Adrenal gland (tissue), 12 donors: ENCODE data around the gene ADGRB2. TPM values are rescaled to one million over a fixed set of nuclear protein-coding genes. Genes with fewer than 3 reads are reported as not detected.

Experiments
- DNase-seq, 7 donors: peaks; one replicate each; pipeline ENCODE4 v3.0.0-alpha.2; 2019 to 2020
- H3K27ac ChIP-seq, 5 donors: fragments of 200-600 bp; sonication (generic) in 4 of 5; 1 replicate in 3 of 5; 2 replicates in 2 of 5; pipeline versions ENCODE4 v1.5.1 to v1.8.0; 2016 to 2020; ENCODE audit warnings: mild to moderate bottlenecking in 1 of 5
- H3K27me3 ChIP-seq: fragments of 200-600 bp; 2 replicates; pipeline ENCODE4 v1.8.0; 2021
- H3K36me3 ChIP-seq, 2 donors: fragments of 200-600 bp; replicated peaks in 1 of 2; 1 replicate in 1 of 2; 2 replicates in 1 of 2; pipeline versions ENCODE4 v1.5.1 to v1.8.0; 2018 to 2022
- H3K4me1 ChIP-seq, 2 donors: fragments of 200-600 bp; replicated peaks in 1 of 2; 1 replicate in 1 of 2; 2 replicates in 1 of 2; pipeline versions ENCODE4 v1.5.1 to v1.8.0; 2018 to 2021
- H3K4me3 ChIP-seq, 4 donors: fragments of 200-600 bp; sonication (generic) in 3 of 4; one replicate each; pipeline ENCODE4 v1.5.1; 2016 to 2018
- H3K9me3 ChIP-seq, 3 donors: fragments of 200-600 bp; sonication (generic) in 1 of 3; replicated peaks in 1 of 3; 1 replicate in 2 of 3; 2 replicates in 1 of 3; pipeline versions ENCODE4 v1.5.1 to v1.8.0; 2016 to 2021
- CTCF ChIP-seq, 6 experiments: fragments of 450-650 bp in 4 of 6; fragments of 200-600 bp in 2 of 6; sonication (generic) in 1 of 6; IDR thresholded peaks; 1 replicate in 5 of 6; 2 replicates in 1 of 6; pipeline versions ENCODE4 v1.5.1 to v1.8.0; 2016 to 2021; ENCODE audit warnings: antibody characterized with exemption in 6 of 6, mild to moderate bottlenecking in 2 of 6, moderate library complexity in 1 of 6
- POLR2A ChIP-seq, 2 donors: fragments of 450-650 bp; IDR thresholded peaks; one replicate each; pipeline ENCODE4 v1.6.1; 2017; ENCODE audit warnings: antibody characterized with exemption in 2 of 2, mild to moderate bottlenecking in 2 of 2, moderate library complexity in 1 of 2
- WGBS, 4 donors: extraction: QIAGEN DNeasy Blood & Tissue Kit in 2 of 4; methylation state at CpG; one replicate each; pipeline versions ENCODE4 v1.1.5 to v1.1.7; 2013 to 2017; 5-methylcytosine and 5-hydroxymethylcytosine counted together
- intact Hi-C, 2 donors: fragments of 100-400 bp; cut with DNase I; formaldehyde crosslinking; loops; one replicate each; pipeline versions ENCODE4 v1.14.1 to v1.15.0; 2022 to 2023
- polyA plus RNA-seq, 3 donors: library from polyadenylated mRNA; stranded (reverse); fragments of 200-250 nt in 2 of 3; fragments of 350-450 nt in 1 of 3; fragmentation: Illumina TruSeq in 1 of 3; extraction: RNeasy Lipid Tissue Mini Kit (QIAGEN cat#74804) in 1 of 3; gene quantifications; one replicate each; pipeline ENCODE4 v1.2.3, GENCODE V29; 2013 to 2014
- total RNA-seq, 9 donors: library from RNA; depleted of rRNA in 4 of 9; stranded (reverse); fragments of >200 nt in 4 of 9; fragments of 120-200 nt in 1 of 9; fragmentation: NEBNext Ultra II Directional in 1 of 9; extraction: Animal tissue kit (Norgen Biotek cat#: 25700) in 1 of 9; gene quantifications; one replicate each; pipeline versions ENCODE4 v1.1.0 to v1.2.4, GENCODE V29; 2013 to 2023
- donor health status: healthy with polysubstance abuse.
- donor health status: Bipolar disorder and iron deficiency.
- donor health status: DM: yes; HTN: yes; CAD: no.
- donor health status: DM: no; HTN: no; CAD: no.
- donor health status: DM: no; HTN: no; CAD: no.
- donor health status: DM: yes; HTN: yes; CAD: no.

The ADGRB2 gene
- total and polyA plus RNA-seq, 12 donors: 1.8 to 57.3 (median 5.1) TPM

- intact Hi-C loops: no loop called here
Observed at GRCh38 chr1:31702836-31703404, 61.2 kb downstream of the ADGRB2 start.

GRCh38 chr1:31701091-31701736 is 62.9 kb downstream of the ADGRB2 start:
- TF ChIP-seq POLR2A (IDR thresholded peaks at IDR 0.05) (no peak), CTCF (IDR thresholded peaks at IDR 0.05) (no peak)
- Histone ChIP-seq H3K9me3 (no peaks in the 10 kb centered on the region), H3K4me1 (peaks cover 16 to 25% of the 10 kb centered on the region in 2 donors), H3K4me3 (peak overlapping the region in 1 of 4 donors; percentile 13), H3K27me3 (no peaks in the 10 kb centered on the region), H3K36me3 (no peaks in the 10 kb centered on the region), H3K27ac (peak overlapping the region in 4 of 5 donors; percentile 62 to 87 (median 78))
- DNase-seq: peak; percentile 88 to 98 (median 97)
- WGBS, 4 donors: 40 to 62% (median 42%) methylated on average over 6 to 10 of the region's 10 CpGs
- intact Hi-C loops: no loop called here

More at GRCh38 chr1:31702836-31703404, 61.2 kb downstream of the ADGRB2 start:
- H3K27ac ChIP-seq: peak overlapping the region in 2 of 5 donors; percentile 81 to 87
- H3K36me3 ChIP-seq: no peaks in the 10 kb centered on the region
- WGBS, 4 donors: 69 to 89% (median 80%) methylated on average over 4 to 8 of the region's 8 CpGs
- TF ChIP-seq CTCF (IDR thresholded peaks at IDR 0.05): peak in 1 of 6 experiments; percentile 3
- TF ChIP-seq POLR2A (IDR thresholded peaks at IDR 0.05): no peak
- H3K4me1 ChIP-seq: peaks cover 16 to 25% of the 10 kb centered on the region in 2 donors
- no peak for DNase-seq
- H3K4me3 ChIP-seq: peak overlapping the region in 1 of 4 donors; percentile 43
- no peaks in the 10 kb centered on the region for H3K9me3 ChIP-seq
- H3K27me3 ChIP-seq: no peaks in the 10 kb centered on the region

GRCh38 chr1:31700468-31701090 is 63.6 kb downstream of the ADGRB2 start:
- Histone ChIP-seq H3K4me3 (peak overlapping the region in 1 of 4 donors; percentile 13), H3K27me3 (no peaks in the 10 kb centered on the region), H3K36me3 (no peaks in the 10 kb centered on the region), H3K27ac (peak overlapping the region in 4 of 5 donors; percentile 42 to 87 (median 78)), H3K9me3 (no peaks in the 10 kb centered on the region), H3K4me1 (peaks cover 16 to 25% of the 10 kb centered on the region in 2 donors)
- no peak for DNase-seq
- TF ChIP-seq CTCF (IDR thresholded peaks at IDR 0.05) (no peak), POLR2A (IDR thresholded peaks at IDR 0.05) (no peak)
- intact Hi-C loops: no loop called here
- WGBS, 4 donors: 67 to 78% (median 71%) methylated on average over 7 of the region's 7 CpGs

- intact Hi-C loops: no loop called here
- Histone ChIP-seq H3K27me3 (no peaks in the 10 kb centered on the region), H3K4me3 (no peak overlapping the region), H3K4me1 (peaks cover 16 to 20% of the 10 kb centered on the region in 2 donors), H3K9me3 (no peaks in the 10 kb centered on the region), H3K36me3 (no peaks in the 10 kb centered on the region), H3K27ac (peak overlapping the region in 1 of 5 donors; percentile 29)
- DNase-seq: no peak
- WGBS, 4 donors: 53 to 86% (median 70%) methylated on average over 4 to 10 of the region's 10 CpGs
- TF ChIP-seq CTCF (IDR thresholded peaks at IDR 0.05): no peak
Observed at GRCh38 chr1:31699341-31699891, 64.7 kb downstream of the ADGRB2 start.
